Astrocyte (in vitro differentiated cells and primary cell): ENCODE measurements around the gene RAD51.

Source experiments
- EZH2 ChIP-seq: IDR thresholded peaks from 2 replicates; pipeline ENCODE4 v1.6.1; 2012; ENCODE audit warnings: mild to moderate bottlenecking, low read length, inconsistent platforms; ENCODE audit not compliant: insufficient read depth
- TF ChIP-seq, protein P1 (sequence below): IDR thresholded peaks from 2 replicates; pipeline ENCODE4 v1.5.1; 2011; ENCODE audit warnings: low read depth, mild to moderate bottlenecking, inconsistent platforms, low read length, moderate library complexity; ENCODE audit not compliant: insufficient read depth

DNA sequence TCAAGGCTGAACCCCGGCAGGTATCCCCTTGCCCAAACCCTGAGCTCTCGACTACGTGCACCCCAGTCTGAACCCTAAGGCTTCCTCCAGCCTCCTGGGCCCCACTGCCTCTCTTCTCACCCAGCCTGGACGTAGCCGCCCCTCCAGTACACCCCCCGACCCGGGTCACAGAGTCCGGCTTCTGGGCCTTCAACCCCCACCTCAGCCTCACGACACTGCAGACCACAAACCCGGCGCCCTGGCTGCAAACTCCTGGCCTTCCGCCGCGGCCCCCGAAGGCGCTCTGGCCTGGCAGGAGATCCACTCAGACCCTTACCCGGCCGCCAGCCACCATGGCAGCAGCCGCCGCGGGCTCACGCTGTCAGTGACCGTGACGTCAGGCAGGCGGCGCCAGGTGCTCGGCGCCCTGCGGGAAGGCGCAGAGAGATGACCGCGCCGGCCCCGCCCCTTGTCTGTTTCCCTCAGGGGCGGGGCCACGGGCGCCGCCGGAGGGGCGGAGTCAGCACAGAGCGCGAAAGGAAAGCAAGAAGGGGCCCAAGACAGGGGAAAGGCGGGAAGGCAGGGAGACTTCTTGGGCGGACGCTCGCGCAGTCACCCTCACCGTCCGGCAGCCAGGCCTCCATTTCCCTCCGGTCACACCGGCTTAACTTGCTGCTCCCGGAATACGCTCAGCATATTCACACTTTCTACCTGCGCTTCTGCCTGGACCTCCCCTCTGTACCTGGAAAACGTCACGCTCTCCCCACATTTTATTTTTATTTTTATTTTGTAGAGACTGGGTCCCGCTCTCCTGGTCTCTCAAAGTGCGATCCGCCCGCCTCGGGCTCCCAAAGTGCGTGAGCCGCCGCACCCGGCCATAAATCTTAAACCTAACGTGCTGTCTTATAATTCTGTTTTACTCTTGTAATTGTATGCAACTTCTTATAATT is 60.2 kb downstream of the RAD51 start, which contains the start of gene RMDN3:
- TF ChIP-seq, protein P1, sequence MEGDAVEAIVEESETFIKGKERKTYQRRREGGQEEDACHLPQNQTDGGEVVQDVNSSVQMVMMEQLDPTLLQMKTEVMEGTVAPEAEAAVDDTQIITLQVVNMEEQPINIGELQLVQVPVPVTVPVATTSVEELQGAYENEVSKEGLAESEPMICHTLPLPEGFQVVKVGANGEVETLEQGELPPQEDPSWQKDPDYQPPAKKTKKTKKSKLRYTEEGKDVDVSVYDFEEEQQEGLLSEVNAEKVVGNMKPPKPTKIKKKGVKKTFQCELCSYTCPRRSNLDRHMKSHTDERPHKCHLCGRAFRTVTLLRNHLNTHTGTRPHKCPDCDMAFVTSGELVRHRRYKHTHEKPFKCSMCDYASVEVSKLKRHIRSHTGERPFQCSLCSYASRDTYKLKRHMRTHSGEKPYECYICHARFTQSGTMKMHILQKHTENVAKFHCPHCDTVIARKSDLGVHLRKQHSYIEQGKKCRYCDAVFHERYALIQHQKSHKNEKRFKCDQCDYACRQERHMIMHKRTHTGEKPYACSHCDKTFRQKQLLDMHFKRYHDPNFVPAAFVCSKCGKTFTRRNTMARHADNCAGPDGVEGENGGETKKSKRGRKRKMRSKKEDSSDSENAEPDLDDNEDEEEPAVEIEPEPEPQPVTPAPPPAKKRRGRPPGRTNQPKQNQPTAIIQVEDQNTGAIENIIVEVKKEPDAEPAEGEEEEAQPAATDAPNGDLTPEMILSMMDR: no peak
- TF ChIP-seq EZH2: no peak
